ENCODE measurements around the gene PNMA8A.
"Not testable (repeated sequence)": the region's sequence is repeated elsewhere in the genome, so short reads cannot be mapped to it uniquely, and the experiment has no call there.

Gene PNMA8A

DNA sequence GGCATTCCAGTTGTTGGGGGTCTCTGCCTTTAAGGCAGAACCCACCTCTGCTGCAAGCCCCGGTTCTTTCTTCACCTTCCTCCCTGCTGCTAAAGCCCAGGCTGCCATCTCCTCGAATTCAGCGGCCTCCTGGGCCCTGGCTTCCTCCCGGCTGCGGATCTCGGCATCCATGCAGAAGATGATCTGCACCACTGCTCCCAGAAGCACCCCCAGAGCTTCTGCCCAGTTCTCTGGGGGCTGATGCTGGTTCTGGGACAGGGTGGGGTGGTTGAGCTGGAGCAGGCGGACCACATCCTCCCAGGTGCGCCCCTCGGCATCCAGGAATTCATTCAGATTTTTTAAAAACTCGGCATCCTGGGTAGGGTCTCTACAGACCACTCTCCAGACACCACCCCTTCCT is 987 bp downstream of the PNMA8A start:
- no peak for DNase-seq (ENCODE audit: low read depth in 1 of 2, low spot score in 1 of 2)

DNA sequence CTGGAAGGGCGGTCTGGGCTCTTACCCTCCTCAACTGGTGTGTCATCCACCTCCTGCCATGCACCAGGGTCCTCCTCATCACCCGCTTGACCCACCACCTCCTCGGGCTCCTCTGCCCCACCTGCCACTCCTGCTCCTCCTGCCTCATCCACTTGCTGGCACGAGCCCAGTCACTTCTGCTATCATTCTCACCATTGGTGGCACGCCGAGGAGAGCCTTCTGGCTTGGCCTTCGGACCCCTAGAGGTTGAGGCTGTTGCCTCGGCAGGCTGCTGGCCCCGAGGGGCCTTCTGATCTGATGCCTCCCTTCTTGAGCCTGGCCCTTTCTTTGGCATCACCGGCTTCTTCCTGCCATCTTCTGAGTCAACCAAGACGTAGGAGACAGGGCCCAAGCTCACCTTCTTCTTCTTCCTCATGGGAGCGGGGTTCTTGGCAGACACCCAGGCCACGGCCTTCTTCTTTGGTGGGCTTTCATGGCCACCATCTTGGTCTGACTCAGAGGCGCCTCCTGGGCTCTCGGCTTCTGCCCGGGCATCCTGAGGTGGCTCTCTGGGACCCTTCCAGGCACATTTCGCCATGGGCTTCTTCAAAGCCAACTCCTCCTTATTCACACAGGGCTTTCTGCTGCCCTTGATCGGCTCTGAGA is 1.7 kb downstream of the PNMA8A start:
- no peak for DNase-seq (ENCODE audit: low read depth in 1 of 2, low spot score in 1 of 2)

DNA sequence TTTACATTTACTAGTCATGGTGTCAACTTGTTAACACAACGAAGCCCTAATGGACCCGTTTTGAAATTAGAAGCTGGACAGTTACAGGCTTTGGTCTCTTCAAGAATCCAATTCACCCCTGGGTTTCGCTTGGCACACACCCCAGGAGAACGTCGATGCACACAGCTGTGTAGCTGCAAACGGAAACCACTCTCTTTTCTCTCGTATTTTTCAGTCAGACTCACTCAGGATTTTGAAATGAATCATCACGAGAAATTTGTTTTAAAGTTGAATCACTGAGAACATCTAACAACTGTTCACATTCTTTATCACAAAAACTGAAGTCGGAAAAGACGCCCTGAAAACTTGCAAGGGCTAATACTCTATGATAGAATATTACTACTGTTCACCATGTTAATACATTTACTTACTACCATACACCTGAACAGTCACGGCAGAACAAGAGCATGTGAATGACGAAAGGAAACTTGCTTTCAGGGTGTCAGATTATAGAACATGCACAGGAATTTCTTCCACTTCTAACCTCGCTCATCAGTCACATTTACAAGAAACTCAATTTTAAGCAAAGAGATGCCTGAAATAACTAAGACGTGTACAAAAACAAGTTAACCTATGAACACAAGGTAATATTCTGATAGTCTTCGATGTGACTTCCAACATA is 4.7 kb downstream of the PNMA8A start:
- no peak for DNase-seq (ENCODE audit: low read depth in 1 of 2, low spot score in 1 of 2)

DNA sequence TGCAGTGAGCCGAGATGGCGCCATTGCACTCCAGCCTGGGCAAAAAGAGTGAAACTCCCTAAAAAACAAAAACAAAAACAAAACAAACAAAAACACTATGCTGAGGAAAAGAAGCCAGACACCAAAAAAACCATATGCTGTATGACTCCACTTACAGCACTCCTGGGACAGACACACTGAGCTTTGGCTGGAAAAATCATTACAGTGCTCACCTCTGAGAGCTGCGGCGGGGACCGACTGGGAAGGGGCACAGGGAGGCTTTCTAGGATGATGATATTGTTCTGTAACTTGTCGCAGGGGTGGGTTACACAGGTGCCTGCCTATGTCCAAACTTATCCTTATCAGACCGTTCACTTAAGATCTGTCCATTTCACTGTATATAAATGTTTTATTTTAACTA is 7.8 kb downstream of the PNMA8A start:
- no peak for DNase-seq (ENCODE audit: low read depth in 1 of 2, low spot score in 1 of 2)

DNA sequence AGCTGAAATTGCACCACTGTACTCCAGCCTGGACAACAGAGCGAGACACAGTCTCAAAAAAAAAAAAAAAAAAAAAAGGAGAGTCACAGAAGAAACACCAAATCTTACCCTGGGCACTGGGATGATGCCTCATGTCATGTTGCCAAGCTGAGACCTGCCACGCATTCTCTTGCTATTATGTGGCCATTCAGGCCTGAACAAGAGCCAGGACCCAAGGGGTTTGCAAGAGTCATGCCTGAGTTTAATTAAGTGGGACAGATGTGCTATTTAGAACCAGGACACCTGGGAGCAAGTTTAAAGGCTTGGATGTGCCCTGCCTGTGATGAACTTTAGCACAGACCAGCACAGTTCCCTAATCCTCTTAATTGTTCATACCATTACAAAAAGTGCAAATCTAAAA is 9.8 kb downstream of the PNMA8A start:
- no peak for DNase-seq (ENCODE audit: low read depth in 1 of 2, low spot score in 1 of 2)

DNA sequence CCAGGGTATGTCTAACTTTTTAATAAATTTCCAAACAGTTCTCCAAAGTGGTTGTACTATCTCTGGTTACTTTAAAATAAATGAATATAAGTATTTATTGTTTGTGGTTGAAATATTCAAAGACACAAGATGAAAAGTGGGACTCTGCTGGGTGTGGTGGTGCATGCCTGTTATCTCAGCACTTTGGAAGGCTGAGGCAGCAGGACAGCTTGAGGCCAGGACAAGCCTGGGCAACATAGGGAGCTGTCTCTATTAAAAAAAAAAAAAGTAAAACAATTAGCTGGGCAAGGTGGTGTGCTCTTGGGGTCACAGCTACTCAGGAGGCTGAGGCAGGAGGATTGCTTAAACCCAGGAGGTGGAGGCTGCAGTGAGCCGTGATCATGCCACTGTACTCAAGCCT is 10.4 kb downstream of the PNMA8A start:
- no peak for DNase-seq (ENCODE audit: low read depth in 1 of 2, low spot score in 1 of 2)

DNA sequence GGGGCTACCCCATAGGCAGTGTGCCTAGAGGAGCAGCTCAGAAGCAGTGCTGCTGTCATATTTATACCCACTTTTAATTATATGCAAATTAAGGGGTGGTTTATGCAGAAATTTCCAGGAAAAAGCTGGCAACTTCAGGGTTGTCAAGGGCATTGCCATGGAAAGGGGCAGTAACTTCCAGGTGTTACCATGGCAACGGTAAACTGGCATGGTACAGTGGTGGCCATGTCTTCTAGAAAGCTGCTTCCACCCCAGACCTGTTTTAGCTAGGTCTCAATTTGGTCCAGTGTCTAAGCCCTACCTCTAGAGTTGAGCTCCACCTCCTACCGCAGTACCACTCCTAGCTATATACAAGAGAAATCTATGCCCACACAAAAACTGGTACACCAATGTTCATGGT is 11.3 kb downstream of the PNMA8A start:
- no peak for DNase-seq (ENCODE audit: low read depth in 1 of 2, low spot score in 1 of 2)

DNA sequence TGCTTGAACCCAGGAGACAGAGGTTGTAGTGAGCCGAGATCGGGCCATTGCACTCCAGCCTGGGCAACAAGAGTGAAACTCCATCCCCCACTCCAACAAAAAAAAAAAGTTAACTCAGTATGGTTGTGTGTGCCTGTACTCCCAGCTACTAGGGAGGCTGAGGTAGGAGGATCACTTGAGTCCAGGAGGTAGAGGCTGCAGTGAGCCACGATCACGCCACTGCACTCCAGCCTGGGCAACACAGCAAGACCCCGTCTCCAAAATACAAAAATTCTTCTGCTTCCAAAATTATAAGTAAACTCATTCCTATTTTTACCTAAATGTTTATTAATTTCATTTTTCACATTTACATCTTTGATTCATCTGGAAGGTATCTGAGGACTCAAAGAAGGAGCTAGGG is 14.4 kb downstream of the PNMA8A start:
- no peak for DNase-seq (ENCODE audit: low read depth in 1 of 2, low spot score in 1 of 2)

DNA sequence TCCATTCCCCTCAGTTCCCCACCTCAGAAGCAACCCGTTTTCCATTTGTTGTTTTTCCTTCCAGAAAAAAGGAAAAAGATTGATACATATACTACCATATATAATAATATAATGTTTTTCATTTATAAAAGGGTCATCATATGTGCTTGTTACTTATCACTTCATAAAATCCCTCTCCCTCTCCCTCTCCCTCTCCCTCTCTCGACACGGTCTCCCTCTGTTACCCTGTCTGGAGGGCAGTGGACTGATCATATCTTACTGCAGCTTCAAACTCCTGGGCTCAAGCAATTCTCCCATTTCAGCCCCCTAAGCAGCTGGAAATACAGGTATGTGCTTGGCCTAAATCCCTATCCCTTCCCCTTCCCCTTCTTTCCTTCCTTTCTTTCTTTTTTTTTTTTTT is 17.1 kb downstream of the PNMA8A start:
- DNase-seq (ENCODE audit: low read depth in 1 of 2, low spot score in 1 of 2) = no peak

DNA sequence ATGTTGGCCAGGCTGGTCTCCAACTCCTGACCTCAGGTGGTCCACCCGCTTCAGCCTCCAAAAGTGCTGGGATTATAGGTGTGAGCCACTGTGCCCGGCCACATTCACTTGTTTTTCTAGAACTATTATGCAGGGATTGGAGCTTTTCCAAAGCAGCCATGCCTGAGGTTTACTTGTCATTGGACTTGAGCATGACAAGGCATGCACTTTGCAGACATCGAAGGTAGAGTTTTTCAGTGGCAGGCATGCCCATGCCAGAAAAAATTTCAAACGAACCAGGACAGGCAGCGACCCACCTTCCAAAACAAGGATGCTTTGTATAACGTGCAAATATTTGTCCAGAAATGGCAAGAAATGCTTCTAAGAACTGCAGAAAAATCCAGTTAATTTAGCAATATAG is 17.7 kb downstream of the PNMA8A start:
- no peak for DNase-seq (ENCODE audit: low read depth in 1 of 2, low spot score in 1 of 2)

DNA sequence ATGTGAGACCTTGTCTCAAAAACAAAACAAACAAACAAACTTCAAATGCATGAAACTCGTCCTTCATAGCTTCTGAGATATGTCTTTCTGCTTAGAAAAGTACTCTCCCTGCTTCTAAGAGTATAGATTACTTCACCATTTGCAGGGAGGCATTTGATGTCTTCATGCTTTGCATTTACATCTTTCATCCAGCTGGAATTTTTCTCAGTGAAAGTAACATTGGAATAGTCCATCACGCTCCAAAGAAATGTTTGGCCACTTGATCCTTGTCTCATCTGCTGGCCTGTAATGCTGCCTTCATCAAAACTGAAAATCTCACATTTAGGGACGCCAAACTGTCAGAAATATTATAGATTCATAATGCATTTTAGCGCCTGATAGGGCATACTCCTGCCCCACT is 19.2 kb downstream of the PNMA8A start:
- no peak for DNase-seq (ENCODE audit: low read depth in 1 of 2, low spot score in 1 of 2)

DNA sequence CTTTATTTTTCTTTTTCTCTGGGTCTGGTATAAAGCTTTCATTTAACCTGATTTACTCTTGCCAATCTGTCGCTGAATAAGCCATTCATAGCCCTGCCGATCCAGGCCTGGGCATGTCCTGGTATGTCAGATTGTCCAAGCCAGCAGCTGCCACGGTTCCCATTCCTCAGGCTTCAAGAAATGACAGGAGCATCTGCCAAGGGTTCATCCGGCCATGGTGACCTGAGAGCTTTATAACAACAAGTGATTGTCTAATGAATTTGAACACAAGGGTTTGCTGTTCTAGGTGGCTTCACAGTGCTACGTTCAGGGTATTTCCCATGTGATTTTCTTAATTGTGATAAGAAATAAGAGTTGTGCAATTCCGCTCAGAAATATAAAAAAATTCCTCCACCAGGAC is 20.0 kb downstream of the PNMA8A start:
- DNase-seq (ENCODE audit: low read depth in 1 of 2, low spot score in 1 of 2) = no peak

DNA sequence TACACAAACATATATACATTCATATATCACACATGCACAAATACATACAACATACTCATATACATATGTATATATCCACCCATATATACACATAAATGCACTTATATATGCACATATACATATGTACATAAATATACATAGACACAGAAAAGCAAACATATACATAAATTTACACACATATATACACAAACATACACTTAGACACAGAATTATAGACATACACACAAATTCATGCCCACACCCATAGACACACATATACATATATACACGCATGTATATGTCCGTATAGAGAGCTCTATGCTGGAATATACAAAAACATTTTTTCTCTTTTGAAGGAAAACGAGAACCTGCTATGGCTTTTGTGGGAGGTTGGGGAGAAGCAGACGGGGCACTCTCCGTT is 20.6 kb downstream of the PNMA8A start:
- DNase-seq (ENCODE audit: low read depth in 1 of 2, low spot score in 1 of 2) = no peak

DNA sequence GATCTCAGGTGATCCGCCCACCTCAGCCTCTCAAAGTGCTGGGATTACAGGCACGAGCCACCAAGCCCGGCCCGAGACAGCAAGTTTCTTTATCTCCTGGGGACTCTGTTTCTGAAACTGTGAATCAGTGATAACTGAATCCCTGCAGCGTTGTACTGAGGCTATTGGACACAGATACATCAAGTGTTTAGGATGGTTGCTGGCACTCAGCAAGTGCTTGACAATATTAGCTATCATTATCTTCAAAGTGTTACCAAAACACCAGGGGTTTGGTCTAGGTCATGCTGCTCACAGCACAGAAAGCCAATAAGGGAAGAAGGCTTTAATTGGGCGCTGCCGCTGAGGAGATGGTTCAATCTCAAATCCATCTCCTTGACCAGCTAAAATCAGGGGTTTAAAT is 22.1 kb downstream of the PNMA8A start:
- DNase-seq (ENCODE audit: low read depth in 1 of 2, low spot score in 1 of 2) = no peak

DNA sequence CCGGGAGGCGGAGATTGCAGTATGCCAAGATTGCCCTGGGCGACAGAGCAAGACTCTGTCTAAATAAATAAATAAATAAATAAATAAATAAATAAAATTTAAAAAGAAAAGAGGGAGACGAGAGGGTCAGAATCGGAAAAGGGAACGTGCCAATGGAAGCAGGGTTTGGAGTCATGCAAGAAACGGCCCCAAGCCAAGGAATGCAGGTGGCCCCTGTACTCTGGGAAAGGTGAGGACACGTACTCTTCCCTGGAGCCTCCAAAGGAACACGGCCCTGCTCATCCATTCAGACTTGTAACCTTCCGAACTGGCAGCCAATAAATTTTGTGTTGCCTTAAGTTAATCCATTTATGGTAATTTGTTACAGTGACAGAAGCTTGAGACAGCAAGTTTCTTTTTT is 22.8 kb downstream of the PNMA8A start:
- no peak for DNase-seq (ENCODE audit: low read depth in 1 of 2, low spot score in 1 of 2)

DNA sequence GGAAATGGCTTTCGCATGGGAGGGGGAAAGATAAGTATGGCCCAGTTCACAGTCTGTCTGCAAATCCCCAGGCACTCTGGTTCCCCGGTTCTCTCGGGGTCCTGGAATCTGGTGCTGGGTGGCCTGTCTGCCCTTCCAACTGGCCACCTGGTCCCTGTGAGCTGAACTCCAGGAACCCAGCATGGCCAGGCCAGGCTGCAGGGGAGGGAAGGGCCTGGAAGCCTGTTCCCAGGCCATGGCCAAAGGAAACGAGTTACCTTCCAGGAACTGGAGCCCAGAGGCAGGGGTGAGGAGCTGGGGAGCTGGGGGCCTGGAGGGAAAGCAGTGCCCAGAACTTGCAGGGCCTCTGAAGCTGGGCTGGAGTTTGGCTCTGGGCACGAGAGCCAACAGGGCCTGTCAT is 23.5 kb downstream of the PNMA8A start:
- DNase-seq (ENCODE audit: low read depth in 1 of 2, low spot score in 1 of 2) = no peak

DNA sequence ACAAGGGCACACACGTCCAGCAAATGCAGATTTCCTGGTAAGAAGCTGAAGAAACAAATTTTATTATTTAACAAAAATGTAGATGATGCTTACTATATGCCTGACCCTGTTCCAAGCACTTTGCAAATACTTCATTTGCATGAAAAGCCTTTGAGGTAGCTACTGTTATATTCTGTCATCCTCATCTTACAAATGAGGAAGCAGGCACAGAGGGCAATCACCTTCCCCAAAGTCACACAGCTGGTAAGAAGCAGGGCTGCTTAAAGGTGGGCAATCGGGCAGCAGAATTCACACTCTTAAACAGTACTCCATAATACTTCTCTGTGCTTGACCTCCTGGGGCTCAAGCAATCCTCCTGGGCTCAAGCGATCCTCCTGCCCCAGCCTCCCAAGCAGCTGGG is 24.4 kb downstream of the PNMA8A start:
- no peak for DNase-seq (ENCODE audit: low read depth in 1 of 2, low spot score in 1 of 2)

DNA sequence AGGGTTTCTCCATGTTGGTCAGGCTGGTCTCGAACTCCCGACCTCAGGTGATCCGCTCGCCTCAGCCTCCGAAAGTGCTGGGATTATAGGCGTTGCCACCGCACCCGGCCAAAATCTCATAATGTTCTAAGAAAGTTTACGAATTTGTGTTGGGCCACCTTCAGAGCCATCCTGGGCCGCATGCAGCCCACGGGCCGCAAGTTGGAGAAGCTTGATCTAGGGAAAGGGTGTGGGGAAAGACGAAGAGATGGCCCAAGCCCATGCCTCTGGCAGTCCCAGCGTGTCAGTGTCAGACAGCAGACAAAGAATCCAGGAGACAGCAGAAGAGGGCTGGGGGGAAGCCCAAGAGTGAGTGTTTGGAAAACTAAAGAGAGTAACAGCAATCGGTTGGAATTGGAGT is 25.3 kb downstream of the PNMA8A start:
- DNase-seq (ENCODE audit: low read depth in 1 of 2, low spot score in 1 of 2) = no peak

DNA sequence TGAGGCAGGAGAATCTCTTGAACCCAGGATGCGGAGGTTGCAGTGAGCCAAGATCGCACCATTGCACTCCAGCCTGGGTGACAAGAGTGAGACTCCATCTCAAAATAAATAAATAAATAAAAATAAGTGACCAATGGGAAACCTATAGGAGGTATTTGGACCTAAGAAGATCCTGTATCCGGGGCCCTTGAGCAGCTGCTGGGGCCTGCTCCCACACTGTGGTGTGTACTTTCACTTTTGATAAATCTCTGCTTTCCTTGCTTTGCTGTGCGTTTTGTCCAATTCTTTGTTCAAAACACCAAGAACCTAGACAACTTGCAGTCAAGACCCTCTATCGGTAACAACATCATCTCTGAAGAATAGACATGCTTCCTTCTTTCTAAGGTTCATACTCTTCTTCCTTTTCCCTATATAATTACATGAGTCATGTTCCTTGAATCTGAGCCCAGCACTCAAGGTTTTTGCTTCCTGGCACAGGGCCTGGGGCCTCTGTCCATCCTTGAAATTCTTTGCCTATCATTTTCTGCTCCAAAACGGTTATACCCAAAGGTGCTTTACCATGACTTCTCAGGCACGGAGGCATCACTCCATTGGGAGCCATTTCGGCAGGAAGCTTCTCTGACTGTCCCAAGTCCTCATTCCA is 28.4 kb downstream of the PNMA8A start:
- DNase-seq (ENCODE audit: low read depth in 1 of 2, low spot score in 1 of 2) = no peak

DNA sequence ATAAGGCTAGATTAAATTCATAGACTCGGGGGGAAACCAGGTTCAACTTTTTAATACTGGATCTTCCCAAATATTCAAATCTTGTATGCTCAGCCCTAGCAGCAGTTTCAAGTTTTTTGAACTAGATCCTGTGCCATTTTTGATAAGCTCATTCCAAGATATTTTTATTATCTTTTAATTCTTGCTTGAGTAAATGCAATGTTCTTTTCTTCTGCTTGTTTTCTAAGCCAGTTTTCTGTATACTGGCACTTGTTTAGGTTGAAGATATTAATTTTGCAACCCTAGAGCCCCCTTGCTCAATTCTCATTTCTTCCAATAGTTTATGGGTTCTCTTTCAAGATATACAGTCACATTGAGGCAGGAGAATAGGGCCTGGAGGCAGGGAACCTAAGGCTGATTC is 29.5 kb downstream of the PNMA8A start:
- DNase-seq (ENCODE audit: low read depth in 1 of 2, low spot score in 1 of 2) = no peak

DNA sequence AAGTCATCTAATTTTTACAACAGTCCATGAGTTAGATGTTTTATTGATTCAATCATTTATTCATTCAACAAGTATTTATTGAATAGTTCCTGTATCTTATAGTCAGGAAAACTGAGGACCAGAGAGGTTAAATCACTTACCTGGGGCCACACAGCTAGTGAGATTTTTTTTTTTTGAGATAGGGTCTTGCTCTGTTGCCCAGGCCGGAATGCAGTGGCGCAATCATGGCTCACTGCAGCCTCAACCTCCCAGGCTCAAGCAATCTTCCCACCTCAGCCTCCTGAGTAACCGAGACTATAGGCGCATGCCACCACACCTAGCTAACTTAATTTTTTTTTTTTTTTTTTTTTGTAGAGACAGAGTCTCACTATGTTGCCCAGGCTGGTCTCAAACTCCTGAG is 35.7 kb downstream of the PNMA8A start:
- DNase-seq (ENCODE audit: low read depth in 1 of 2, low spot score in 1 of 2) = not testable (repeated sequence)

DNA sequence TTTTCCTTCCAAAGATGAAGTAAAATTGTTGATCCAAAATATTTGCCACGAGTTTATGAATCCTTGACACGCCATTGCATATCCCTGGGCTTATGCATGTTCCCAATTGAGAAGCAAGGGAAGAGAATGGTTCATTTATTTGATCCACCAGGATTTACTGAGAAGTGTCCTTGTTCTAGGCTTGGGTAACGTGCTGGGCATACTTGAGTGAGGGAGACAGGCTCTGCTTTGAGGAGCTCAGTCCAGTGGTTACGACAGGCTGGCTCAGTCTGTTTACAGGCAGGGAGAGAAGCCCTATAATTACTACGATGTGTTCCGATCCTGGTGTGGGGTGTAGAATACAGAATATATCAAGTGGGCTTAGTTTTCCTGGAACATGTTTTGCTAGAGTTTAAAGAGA is 36.4 kb downstream of the PNMA8A start:
- DNase-seq (ENCODE audit: low read depth in 1 of 2, low spot score in 1 of 2) = no peak

DNA sequence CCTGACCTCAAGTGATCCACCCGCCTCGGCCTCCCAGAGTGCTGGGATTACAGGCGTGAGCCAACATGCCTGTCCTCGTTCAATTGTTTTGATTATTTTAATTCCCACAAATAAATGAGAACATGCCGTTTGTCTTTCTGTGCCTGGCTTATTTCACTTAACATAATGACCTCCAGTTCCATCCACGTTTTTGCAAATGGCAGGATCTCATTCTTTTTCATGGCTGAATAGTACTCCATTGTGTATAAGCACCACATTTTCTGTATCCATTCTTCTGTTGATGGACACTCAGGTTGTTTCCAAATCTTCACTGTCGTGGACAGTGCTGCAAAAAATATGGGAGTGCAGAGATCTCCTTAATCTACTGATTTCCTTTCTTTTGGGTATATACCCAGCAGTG is 37.9 kb downstream of the PNMA8A start:
- DNase-seq (ENCODE audit: low read depth in 1 of 2, low spot score in 1 of 2) = not testable (repeated sequence)
